Activated T-cell treated with anti-CD3 and anti-CD28 coated beads for 24 hours (primary cell): Measurements from ENCODE around the gene OPN1SW.

Experiments
- DNase-seq: peaks from one replicate; pipeline ENCODE4 v3.0.0-alpha.2; 2020; ENCODE audit warnings: low read depth

OPN1SW gene

DNA sequence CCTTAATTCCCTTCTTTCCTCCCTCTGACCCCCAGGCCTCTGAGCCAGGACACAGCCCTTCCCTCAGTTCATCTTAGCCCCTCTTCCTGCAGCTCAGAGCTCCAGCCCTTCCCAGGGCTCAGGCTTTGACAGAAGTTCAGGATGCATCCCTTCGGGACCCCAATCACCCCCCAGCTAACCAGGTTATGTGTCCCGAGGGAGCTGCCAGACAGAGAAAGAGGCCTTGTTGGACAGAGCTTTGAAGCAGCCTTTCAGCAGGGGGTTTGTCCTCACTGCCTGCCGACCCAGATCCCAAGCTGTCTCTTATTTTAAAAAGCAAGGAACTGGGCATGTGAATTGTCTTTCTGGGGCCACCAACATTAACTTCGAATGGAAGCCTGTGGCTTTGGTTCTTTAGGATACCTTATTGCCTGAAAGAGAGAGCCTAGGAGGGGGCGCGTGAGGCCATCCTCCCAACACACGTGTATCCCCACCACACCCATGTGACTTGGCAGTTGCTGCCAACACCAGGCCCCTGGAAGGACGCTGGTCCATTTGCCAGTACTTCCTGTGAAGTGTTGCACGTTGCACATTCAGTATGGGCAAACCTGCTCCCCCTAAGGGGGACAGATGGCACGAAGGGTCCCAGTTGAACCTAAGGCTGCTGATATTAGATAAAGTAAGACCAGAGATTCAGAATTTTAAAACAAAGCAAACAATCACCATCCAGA is 17.0 kb upstream of the OPN1SW start:
- no peak for DNase-seq

DNA sequence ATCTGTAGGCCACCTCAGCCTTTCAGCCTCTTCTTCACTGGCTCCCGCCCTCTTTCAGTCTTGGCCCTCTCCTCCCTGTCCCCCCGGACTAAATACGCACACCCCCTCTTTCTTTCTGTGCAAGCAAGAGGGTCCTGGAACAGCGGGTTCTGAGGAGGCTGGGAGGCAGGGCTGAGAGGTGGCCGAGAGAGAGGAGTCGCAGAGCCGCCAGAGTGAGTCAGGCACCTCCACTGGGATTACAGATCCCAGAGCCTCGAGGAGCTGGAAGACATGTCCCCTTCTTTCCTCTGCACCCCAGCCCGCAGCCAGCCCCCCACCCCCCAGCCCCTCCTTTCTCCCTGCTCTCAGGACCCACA is 16.4 kb upstream of the OPN1SW start:
- DNase-seq = no peak

DNA sequence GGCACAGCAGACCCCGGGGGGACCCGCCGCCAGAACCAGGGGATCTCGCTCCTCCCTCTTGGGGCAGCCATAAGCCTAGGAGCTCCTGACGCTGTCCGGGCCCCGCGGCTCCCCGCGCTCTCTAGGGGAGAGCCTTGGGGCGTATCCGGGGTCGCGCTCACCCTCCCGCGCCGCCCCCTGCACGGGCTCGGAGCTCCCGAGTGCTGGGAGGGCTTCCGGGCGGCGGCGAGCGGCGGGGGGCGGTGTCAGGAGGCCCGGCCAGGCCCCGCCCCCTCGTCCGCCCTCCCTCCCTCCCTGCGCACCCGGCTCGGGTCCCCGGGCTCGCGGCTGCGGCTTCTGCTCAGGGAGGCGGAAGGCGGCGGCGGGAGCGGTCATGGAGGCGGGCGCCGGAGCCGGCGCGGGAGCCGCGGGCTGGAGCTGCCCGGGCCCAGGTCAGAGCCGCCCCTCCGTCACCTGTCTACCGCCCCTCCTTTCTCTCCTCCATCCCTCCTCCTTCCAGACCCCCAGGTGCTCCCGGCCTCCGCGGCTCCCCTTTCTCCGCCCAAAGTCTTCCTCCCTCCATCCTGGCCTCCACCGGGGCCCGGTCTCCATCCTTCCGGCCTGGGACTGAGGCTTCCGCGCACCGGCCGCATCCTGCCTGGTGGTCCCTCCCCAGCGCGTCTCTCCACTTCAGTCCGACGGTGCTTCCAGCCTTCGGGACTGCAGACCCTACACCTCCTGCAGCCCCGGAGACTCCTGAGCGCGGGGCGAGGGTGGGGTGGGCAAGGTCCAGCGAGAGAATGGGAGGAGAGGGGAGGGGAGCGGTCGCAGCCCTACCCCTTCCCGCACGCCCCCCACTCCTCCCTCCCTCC is 15.8 kb upstream of the OPN1SW start, which contains the start of gene CCDC136:
Gene CCDC136, plus strand, starts transcription at position 848 of the 851 bp plus-strand sequence. CDS start 444 bp downstream, outside the sequence.
- peak; percentile 64 for DNase-seq

DNA sequence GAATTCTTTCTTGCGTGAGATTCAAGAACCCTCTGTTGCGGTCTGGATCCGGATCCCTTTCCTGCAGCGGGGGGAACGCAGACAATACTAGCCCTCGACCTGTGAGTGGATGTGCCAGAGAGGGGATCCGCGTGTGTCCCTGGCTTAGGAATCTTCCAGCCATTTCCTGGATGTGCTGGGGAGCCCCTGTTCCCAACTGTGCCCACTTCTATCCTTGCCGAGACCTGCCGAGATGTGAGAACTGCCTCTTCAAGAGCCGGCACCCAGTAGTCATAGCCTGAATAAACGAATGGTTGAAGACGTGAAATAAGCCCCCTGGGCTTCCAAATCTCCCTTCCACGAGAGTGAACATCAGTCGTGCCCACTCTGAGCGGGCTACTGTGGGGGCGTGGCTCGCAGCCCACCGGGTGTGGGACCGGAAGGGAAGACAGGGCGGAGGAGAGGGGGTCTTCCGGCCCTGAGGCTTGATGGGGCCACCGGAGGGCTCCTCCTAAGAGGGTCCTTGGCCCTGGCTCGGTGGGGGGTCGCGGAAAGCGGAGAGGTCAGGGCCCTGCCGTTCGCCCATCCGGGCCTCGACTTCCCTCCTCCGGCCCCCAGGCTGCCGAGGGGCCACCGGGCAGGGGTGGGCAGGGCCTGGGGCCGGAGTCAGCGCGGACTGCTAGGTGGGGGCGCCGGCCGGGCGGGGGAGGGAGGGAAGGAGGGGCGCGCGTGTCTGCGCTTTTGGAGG is 14.9 kb upstream of the OPN1SW start:
- no peak for DNase-seq

DNA sequence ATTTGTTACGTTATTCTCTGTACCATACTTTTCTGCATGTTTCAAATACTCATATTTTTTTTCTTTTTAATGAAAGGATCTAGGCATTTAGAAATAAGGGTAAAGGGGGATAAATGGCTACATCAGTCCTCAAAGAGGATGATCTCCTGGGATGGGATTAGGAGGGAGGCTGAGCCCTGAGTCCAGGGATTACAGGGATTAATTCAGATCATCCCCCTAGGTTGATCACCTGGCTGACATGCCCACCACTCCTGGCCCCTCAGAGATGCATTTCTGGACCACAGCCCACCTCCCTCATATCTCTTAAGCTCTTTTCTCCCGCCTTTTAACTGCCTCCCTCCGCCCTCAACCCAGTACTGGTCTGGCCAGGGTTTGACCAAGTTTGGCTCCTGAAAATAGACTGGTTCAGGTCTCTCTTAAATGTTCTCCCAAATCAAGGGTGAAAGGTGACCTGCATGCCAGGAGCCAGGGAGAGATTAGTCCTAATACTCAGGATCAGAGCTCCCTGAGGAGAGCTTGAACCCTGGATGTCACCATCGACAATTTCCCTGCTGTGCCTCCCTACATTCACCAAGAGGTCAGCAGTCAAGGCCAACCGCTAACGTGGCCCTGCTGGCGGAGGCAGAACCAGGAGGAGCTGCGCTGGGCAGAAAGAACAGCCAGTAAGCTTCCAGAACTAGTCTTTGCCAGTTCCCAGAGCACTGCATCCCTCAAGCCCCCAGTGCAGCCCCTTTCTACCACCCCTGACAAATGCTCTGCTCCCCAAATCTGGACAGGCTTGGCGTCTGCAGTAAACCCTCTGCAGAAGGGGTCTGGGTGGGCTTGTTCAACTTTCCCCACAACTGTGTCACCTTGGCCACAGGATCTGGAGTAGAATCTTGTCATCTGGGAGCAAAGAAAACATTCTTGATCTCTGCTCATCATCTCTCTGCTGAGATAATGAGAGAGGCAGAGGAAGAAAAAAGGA is 13.1 kb upstream of the OPN1SW start:
- DNase-seq = no peak

DNA sequence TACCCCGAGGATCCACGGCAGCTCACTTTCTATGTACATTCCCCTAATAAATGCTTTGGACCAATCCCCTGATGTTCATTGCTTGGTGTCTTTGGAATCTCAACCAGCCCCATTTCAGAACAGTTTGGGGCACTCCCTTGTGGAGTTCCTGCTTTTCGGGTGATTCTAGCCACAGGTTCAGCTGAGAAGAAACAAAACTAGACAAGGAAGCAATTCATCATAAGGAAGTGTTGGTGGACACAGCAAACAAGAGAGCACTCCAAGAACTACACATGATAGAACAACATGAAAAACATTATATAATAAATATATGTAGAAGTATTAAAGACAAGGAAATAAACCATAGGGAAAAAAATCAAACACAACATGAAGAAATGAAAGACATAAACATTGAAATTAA is 10.1 kb upstream of the OPN1SW start:
- no peak for DNase-seq

DNA sequence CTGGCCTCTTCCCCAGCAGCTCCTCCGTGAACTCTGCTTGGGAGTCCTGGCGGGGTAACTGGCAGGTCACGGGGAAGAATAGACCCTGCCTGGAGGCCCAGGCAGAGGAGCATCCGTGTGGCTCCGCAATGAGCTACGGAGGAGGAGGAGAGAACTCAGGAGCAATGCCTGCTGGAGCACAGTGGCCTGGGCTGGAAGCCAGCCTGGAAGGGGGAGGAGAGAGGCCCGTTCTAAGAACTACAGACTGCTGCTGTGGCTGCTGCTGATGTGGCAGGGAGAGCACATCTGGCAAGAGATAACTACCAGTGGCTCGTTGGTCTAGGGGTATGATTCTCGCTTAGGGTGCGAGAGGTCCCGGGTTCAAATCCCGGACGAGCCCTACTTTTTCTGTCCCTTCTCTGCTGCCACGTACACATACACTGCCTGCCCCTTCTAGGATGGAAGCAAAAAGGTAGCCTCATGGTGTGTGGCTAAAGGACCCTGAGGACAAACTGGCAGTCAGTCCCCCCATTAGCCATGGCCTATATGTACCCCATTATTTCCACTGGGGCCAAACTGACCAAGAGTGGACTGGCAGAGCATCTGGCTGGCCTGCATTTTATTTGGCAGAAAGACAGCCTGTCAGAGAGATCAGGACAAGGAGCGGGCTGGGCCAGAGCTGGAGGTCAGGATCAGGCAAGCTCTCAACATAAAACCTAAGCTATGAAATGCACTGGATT is 7.7 kb upstream of the OPN1SW start:
- DNase-seq = no peak

DNA sequence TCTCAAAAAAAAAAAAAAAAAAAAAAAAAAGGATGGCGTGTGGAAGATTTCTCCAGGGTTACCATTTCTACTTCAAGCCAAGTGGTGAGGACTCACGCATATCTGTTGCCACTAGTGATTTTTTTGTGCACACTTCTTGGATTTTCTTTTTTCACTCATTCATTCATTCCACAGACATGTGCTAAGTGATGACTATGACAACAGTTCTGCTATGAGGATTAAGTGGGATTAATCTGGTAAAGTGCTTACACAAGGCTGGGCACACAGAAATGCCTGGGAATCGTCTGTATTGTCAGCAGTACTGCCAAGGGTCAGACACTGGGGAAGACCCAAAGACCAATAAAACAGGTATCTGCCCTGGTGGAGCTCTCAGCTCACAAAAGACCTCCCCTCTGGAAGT is 6.3 kb upstream of the OPN1SW start:
- DNase-seq = no peak

DNA sequence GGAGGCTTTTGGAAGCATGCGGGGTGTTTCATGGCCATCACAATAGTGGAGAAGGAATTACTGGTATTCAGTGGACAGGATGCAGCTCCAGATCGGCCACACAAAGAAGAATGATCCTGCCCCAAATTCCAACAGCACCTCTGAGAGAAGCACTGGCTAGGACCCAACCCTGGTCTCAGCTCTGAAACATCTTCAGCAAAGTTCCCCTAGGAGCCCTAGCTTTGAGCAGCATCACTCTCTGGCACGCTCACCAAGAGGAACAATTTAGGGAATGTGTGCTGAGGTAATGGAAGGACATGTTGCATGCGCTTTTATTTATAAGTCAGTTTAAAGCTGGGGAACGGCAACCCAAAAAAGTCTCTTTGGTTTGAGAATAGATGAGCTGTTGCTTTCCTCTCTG is 5.5 kb upstream of the OPN1SW start:
- no peak for DNase-seq

DNA sequence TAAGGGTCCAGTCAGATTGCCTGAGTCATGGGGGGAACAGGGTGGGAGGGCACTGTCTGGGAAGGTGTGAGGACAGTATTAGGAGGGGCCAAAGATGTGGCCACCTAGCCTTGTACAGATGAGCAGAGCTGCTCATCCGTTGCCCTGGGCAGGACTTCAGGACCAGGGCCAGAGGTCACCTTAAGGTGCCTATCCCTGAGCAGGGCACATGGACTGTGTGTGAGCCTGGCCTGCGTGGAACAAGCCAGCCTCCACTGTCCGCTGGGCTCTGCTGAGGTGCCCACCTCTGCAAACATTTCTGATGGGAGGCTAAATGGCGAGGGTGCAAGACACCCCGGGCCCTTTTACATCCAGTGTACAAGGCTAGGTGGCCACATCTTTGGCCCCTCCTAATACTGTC is 3.4 kb upstream of the OPN1SW start:
- DNase-seq = no peak

DNA sequence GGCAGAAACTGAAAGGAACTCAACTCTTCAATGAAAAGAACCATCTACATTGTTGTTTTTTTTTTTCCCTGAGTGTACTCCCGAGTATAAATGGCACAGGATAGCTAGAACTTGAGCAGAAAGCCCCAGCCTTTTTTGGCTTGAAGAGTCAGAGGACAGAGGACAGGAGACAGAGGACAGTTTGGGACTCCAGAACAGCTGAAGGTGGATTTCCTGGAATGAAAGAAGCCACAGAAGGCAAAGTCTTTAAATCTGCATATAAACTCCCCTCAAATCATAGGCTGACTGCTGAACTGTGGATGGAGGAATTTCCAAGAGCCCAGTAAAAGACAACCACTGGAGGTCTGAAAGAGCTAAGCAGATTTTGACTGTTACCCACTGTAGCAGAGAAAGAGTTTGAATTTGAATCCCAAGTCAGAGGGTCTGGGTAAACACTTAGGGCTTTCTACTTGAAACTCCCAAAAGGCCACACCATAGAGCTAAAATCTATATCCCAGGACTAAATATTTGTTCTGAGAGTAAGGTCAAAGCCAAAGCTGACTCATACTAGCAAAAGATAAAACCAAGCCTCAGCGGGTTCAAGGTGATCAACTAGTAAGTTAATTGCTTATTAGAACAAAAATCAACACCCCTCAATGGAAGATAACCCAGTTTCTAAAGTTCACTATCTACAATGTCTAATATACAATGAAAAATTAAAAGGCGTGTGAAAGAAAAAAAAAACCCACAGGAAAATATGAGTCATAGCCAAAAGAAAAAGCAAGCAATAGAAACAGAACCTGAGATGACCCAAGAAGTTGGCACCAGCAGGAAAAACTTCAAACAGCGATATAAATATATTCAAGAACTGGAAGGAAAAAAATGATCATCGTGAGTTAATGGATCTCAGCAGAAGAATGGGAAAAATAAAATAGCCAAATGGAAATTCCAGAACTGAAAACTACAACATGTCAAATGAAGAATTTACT is 1.8 kb upstream of the OPN1SW start:
- no peak for DNase-seq

DNA sequence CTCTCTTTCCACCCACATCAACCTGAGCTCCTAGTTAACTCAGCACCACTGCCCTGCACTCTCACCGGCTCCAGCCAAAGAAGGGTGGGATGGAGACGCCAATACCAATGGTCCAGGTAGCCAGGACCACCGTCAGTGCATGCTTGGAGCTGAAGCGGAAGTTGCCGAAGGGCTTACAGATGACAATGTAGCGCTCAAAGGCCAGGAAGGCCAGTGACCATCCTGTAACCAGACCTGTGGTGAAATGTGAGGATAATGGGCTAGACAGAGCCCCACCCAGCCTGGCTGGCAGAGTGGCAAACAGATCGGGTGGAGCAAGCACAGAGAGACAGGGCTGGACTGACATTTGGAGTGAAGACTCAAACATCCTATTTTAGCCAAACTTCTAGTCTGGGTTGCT is 673 bp downstream of the OPN1SW start:
- no peak for DNase-seq

DNA sequence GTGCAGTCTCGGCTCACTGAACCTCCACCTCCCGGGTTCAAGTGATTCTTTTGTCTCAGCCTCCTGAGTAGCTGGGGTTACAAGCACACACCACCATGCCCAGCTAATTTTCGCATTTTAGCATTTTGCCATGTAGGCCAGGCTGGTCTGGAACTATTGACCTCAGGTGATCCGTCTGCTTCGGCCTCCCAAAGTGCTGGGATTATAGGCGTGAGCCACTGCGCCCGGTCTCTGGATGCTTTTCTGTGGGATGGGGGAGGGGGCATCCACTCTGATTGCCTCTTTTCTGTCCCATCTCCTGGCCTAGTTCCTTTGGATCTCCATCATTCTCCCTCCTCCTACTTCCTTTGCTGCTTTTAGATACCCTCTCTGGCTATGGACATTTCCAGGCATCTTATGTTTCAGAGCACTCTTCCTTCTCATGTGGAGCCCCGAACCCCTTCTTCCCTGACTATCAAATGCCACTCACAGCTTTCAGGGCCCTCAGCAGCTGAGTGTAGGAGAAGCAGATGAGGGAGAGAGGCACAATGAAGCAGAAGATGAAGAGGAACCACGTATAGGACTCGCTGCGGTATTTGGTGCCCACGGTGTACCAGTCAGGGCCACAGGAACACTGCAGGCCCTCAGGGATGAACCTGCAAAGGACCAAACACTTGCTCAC is 1.4 kb downstream of the OPN1SW start:
- DNase-seq = no peak

DNA sequence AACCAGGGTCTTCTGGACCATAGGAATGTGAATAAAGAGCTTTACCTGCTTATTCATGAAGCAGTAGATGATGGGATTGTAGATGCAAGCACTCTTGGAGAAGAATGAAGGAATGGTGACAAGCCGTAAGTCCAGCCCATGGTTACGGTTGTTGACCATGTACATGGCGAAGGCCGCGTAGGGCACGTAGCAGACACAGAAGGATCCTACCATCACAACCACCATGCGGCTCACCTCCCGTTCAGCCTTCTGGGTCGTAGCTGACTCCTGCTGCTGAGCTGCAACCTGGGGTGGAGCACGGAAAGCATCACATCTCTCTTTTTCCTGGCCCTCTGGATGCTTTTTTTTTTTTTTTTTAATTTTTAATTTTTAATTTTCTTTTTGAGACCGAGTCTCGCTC is 2.0 kb downstream of the OPN1SW start:
- no peak for DNase-seq

DNA sequence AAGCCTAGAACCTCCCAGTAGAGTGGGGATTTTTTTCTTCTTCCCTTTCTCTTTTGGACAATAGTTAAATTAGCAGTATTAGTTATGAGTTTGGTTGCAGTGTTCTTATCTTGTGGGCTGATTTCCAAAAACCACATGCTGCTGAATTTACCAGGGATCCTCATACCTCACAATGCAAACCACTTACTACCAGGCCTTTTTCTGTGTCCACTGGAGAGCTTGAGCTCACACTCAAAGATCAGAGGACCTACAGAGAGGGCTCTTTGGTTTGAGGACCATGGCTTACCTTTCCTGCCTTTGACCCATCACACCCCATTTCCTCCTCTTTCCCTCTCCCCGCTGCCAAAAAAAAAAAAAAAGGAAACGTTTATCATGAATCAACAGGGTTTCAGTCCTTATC is 5.4 kb downstream of the OPN1SW start:
- no peak for DNase-seq

DNA sequence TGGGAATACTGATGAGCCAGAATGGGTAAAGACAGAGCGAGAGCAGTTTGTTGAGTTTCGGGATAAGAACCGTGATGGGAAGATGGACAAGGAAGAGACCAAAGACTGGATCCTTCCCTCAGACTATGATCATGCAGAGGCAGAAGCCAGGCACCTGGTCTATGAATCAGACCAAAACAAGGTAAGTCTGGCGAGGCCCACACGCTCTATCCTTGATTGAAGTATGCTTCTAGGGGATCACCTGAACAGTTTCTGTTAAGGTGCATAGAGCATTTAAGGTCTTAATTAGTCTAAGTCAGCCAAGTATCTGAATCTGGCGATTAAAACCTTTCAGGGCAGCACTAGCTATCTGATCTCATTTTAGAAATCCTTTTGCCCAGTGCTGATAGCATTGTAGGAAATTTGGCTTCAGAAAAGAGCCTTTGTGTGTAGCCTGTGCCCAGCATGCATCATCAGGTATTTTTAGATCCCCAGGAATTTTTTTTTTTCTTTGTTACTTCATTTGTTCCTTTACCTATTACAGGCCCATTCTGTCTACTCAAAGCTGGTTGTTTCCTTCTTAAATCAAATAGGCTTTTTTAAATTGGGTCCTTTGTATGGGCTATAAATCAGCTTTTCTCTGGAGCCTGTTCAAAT is 8.0 kb downstream of the OPN1SW start:
- no peak for DNase-seq

DNA sequence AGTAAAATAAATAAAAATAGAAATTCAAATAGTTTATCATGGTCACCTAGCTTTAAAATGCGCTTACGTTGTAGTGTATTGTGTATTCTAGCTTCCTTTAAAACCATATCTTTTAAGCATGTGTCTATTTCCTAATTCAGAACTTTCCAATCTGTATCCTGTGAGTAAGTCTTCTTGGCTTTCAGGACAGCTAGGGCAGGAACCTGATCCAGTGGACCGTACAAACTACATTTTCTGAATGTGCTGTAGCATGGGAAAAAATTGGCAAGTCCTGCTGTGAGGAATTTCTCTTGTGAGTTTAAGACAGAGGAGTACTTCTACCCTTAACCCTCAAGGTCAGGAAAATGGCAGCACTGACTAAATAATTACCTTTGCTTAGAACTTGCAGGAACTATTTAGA is 12.1 kb downstream of the OPN1SW start:
- DNase-seq = no peak

DNA sequence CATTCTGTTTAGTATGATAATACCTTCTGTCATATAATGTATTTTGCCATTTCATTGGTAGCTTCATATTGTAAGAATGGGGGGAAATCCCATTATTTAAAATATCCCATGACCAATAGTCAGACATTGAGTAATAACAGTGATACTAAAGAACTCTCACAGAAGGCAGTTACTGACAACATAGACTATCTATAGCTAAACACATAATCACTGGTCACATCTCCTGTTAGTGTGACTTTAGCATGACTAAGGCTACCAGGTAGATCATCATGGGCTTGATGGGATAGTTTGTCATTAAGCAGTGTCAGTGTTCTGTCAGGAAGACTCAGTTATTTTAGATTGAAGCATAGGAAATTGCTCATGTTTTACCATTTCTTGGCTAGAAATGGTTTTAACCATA is 16.4 kb downstream of the OPN1SW start:
- no peak for DNase-seq

DNA sequence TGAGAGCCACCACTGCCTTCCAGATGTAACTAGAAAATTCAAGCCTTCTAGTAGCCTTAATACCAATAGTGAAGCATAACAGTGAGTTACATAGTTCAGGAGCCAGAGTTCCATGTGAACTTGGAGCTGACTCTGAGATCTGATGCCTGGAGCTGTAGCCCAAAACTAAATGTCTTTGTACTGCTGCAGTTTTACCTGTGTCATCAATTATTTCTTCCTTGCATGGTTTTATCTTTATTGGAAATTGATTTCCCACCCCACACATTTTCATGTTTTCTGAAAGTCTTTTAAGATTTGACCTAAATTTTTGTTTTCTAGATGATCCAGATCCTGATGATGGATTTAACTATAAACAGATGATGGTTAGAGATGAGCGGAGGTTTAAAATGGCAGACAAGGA is 17.0 kb downstream of the OPN1SW start:
- no peak for DNase-seq
